C4-2B (cell line): ENCODE measurements around the gene SVOPL.

Experiments used
- H3K27ac ChIP-seq: fragments of 450-650 bp; 2 replicates; pipeline ENCODE4 v1.5.1; 2017
- ZFX ChIP-seq: fragments of 450-650 bp; IDR thresholded peaks from 2 replicates; pipeline ENCODE4 v1.6.1; 2017
- TF ChIP-seq, protein P1 (sequence below): fragments of 450-650 bp; conservative IDR thresholded peaks from 2 replicates; pipeline ENCODE4 v1.5.1; 2017; ENCODE audit warnings: mild to moderate bottlenecking

Gene SVOPL

DNA sequence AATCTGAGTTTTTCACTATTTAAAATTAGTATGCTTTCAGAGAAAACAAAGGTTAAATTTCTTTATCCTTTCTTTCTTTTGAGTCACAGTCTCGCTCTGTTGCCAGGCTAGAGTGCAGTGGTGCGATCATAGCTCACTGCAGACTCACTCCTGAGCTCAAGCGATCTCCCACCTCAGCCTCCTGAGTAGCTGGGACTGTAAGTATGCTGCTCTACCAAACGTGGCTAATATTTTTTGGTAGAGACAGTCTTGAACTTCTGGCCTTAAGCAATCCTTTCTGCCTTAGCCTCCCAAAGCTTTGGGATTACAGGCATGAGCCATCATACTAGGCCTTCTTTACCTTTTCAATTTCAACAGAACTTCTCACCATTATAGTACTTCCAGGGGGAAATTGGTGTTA is 127.4 kb downstream of the SVOPL start:
- H3K27ac ChIP-seq = no peak overlapping the region
- TF ChIP-seq, protein P1, sequence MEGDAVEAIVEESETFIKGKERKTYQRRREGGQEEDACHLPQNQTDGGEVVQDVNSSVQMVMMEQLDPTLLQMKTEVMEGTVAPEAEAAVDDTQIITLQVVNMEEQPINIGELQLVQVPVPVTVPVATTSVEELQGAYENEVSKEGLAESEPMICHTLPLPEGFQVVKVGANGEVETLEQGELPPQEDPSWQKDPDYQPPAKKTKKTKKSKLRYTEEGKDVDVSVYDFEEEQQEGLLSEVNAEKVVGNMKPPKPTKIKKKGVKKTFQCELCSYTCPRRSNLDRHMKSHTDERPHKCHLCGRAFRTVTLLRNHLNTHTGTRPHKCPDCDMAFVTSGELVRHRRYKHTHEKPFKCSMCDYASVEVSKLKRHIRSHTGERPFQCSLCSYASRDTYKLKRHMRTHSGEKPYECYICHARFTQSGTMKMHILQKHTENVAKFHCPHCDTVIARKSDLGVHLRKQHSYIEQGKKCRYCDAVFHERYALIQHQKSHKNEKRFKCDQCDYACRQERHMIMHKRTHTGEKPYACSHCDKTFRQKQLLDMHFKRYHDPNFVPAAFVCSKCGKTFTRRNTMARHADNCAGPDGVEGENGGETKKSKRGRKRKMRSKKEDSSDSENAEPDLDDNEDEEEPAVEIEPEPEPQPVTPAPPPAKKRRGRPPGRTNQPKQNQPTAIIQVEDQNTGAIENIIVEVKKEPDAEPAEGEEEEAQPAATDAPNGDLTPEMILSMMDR = no peak
- TF ChIP-seq ZFX = no peak

DNA sequence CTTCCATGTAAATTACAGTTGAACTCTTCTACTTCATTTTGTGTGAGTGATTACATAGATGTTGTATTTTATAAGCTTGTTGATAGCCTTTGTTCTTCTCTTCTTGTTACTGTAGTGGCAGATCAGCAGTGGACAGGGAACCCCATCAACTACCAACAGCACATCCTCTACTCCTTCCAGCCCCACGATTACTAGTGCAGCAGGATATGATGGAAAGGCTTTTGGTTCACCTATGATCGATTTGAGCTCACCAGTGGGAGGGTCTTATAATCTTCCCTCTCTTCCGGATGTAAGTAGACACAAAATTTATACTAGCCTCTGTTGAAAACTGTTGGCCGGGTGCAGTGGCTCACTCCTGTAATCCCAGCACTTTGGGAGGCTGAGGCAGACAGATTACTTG is 130.4 kb downstream of the SVOPL start:
- H3K27ac ChIP-seq = no peak overlapping the region
- no peak for TF ChIP-seq ZFX
- TF ChIP-seq, protein P1 = no peak

DNA sequence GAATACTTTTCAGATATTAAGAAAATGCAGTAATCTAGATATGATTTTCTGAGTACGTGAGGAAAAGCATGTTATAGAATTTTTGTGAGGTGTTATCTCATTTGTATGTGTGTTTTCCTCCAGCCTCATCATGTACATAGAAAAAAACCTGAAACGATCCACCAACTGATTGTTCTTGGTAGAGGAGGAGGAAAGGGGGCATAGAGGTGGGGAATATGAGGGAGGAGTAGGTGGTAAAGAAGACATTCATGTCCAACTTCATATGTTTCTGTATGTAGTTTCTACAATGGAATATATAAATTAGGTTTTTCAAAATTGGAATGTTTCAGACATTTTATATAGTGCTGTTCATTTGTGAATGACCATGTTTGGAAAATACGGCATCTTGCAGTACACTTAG is 131.7 kb downstream of the SVOPL start:
- H3K27ac ChIP-seq = no peak overlapping the region
- TF ChIP-seq ZFX = no peak
- TF ChIP-seq, protein P1 = no peak

DNA sequence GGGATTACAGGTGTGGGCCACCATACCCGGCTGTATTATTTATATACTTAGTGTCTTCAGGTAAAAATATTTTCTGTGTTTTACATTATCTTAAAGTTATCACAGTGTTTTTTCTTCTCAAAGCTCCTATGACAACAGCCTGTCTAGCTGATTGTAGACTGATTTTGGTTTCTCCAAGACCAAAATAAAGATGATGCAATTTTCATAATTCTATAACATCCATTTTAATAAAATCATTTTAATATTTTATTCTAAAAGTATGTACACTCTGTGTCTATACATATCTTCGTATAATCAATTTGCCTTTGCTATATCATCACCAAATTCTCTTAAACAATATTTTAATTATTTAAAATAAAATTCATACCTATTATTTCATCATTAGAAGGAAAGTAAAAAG is 132.5 kb downstream of the SVOPL start:
- no peak for TF ChIP-seq ZFX
- TF ChIP-seq, protein P1 = no peak
- no peak overlapping the region for H3K27ac ChIP-seq

DNA sequence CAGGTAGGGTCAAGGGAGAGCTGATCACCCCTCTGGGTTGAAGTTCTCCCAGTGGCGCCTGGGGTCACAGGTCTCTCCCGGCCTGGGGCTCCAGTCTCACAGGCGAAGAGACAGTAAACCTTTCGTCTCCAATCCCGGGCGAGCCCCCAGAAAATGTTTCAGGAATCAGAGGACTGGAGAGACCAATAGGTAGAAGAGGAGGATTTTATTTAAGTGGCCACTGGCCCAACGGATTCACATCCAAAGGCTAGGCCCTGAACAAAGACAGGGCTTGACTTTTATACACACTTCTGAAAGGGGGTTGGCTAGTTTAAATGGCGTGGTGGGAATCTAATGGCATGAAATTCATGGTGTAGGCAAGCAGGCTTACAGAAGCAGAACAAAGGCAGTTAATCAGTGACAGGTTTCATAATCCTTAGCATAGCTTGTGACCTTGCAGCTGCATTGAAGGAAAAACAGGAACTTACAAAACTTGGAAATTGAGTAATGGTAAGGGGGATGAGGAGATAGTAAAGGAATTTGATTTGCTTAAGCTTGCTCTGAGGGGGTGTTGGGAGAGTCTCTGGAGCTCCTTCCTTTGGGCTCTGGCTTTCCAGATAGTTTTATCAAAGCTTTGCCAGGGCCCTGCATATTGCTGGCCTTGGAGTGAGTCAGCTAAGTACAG is 135.6 kb downstream of the SVOPL start:
- H3K27ac ChIP-seq = peak overlapping the region; percentile 69; the same call in 1 of the 2 replicates
- TF ChIP-seq, protein P1 = no peak
- TF ChIP-seq ZFX = no peak

DNA sequence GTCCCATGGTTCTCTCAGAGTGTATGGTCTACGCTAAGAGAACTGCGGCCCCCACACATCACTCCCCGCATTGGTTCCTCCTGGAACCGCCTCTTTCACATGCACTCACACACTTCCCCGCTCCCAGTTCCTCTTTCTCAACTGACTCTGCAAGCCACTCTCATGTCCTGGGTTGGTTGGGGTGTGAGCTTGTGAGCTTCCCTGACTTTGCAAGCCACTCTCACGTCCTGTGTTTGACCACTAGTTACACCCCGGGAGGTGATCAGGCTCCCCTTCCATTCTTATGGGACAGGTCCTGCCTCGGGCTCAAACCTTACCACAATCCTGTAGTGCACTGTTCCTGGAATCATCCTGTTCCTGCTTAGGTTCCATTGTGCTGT is 136.1 kb downstream of the SVOPL start:
- no peak for TF ChIP-seq ZFX
- TF ChIP-seq, protein P1 = no peak
- H3K27ac ChIP-seq = peak overlapping the region; percentile 69

DNA sequence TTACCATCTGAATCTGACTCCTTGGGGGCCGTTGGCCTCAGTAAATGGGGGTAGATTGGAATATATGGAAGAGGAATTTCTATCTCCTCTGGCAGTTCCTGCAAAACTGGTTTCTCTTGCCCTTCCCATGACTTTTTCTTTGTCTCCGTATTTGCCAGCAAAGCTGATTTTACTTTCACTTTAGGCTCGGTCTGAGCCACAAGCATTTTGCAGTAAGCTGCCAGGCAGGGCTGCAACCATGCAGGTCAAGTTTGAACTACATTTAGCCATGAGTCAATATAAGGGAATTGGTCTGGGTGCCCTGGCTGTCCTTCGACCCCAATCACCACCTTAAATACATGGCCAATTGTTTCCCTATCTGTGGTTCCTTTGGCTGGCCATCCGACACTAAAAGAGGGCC is 136.8 kb downstream of the SVOPL start:
- TF ChIP-seq, protein P1 = no peak
- TF ChIP-seq ZFX = no peak
- H3K27ac ChIP-seq = peak overlapping the region; percentile 69
